Measurements from ENCODE around the gene ZHX3. TPM values are rescaled to one million over a fixed set of nuclear protein-coding genes. Genes with fewer than 3 reads are reported as not detected.

ZHX3 gene
- total RNA-seq, 1 donor from 2014 or later, result 16.3 TPM

- Mint-ChIP-seq H3K9me3 (no peaks in the 10 kb centered on the region), H3K27me3 (no peaks in the 10 kb centered on the region), H3K4me3 (no peak overlapping the region), H3K27ac (no peak overlapping the region), H3K4me1 (ENCODE audit: unreplicated experiment) (peaks cover 13% of the 10 kb centered on the region), H3K36me3 (no peaks in the 10 kb centered on the region)
- no peak for DNase-seq (ENCODE audit: extremely low spot score, unreplicated experiment)
- no peak for TF ChIP-seq CTCF (conservative IDR thresholded peaks at IDR 0.05)
Measured at GRCh38 chr20:41274152-41274551, 43.4 kb downstream of the ZHX3 start.

- Mint-ChIP-seq H3K27me3 (no peaks in the 10 kb centered on the region), H3K27ac (no peak overlapping the region), H3K36me3 (no peaks in the 10 kb centered on the region), H3K4me1 (ENCODE audit: unreplicated experiment) (peaks cover 17% of the 10 kb centered on the region), H3K4me3 (no peak overlapping the region), H3K9me3 (no peaks in the 10 kb centered on the region)
- no peak for TF ChIP-seq CTCF (conservative IDR thresholded peaks at IDR 0.05)
- no peak for DNase-seq (ENCODE audit: extremely low spot score, unreplicated experiment)
Measured at GRCh38 chr20:41273445-41273844, 44.1 kb downstream of the ZHX3 start.

- Mint-ChIP-seq H3K9me3 (no peaks in the 10 kb centered on the region), H3K4me3 (no peak overlapping the region), H3K4me1 (ENCODE audit: unreplicated experiment) (peaks cover 17% of the 10 kb centered on the region), H3K27me3 (no peaks in the 10 kb centered on the region), H3K27ac (no peak overlapping the region), H3K36me3 (no peaks in the 10 kb centered on the region)
- DNase-seq (ENCODE audit: extremely low spot score, unreplicated experiment), result no peak
- no peak for TF ChIP-seq CTCF (conservative IDR thresholded peaks at IDR 0.05)
Measured at GRCh38 chr20:41272339-41272738, 45.2 kb downstream of the ZHX3 start.

- no peak overlapping the region for H3K27ac Mint-ChIP-seq
Measured at GRCh38 chr20:41268917-41269652, 48.4 kb downstream of the ZHX3 start.

GRCh38 chr20:41268402-41268801, 49.1 kb downstream of the ZHX3 start:
- Mint-ChIP-seq H3K9me3 (no peaks in the 10 kb centered on the region), H3K27ac (no peak overlapping the region), H3K4me1 (ENCODE audit: unreplicated experiment) (peaks cover 8% of the 10 kb centered on the region), H3K27me3 (no peaks in the 10 kb centered on the region), H3K4me3 (no peak overlapping the region), H3K36me3 (peaks cover 5% of the 10 kb centered on the region)
- TF ChIP-seq CTCF (conservative IDR thresholded peaks at IDR 0.05), result no peak
- no peak for DNase-seq (ENCODE audit: extremely low spot score, unreplicated experiment)

More at GRCh38 chr20:41268917-41269652, 48.4 kb downstream of the ZHX3 start:
- H3K36me3 Mint-ChIP-seq, result peaks cover 5% of the 10 kb centered on the region
- DNase-seq (ENCODE audit: extremely low spot score, unreplicated experiment), result no peak
- no peak for TF ChIP-seq CTCF (conservative IDR thresholded peaks at IDR 0.05)
- H3K4me1 Mint-ChIP-seq (ENCODE audit: unreplicated experiment), result peaks cover 9% of the 10 kb centered on the region
- H3K27me3 Mint-ChIP-seq, result no peaks in the 10 kb centered on the region
- H3K9me3 Mint-ChIP-seq, result no peaks in the 10 kb centered on the region
- H3K4me3 Mint-ChIP-seq, result no peak overlapping the region

All from type B pancreatic cell (in vitro differentiated cells).